ENCODE data around the gene PLEK. TPM values are rescaled to one million over a fixed set of nuclear protein-coding genes. Genes with fewer than 3 reads are reported as not detected.

The PLEK gene
- total RNA-seq, 6 experiments from 2014 or later: 0.98 to 14.8 (median 2.4) TPM

GRCh38 chr2:68385907-68386287 lies 20.8 kb downstream of the PLEK start:
- TF ChIP-seq CTCF (IDR thresholded peaks at IDR 0.05): no peak
- no peak for TF ChIP-seq POLR2A (IDR thresholded peaks at IDR 0.05)
- no peak for ATAC-seq
- DNase-seq: no peak
- Histone ChIP-seq H3K36me3 (peaks cover 0 to 5% (median 0%) of the 10 kb centered on the region in 4 donors), H3K27me3 (no peaks in the 10 kb centered on the region), H3K9me3 (no peaks in the 10 kb centered on the region), H3K4me1 (no peaks in the 10 kb centered on the region), H3K4me3 (no peak overlapping the region), H3K27ac (no peak overlapping the region)
- 76% methylated on average over 1 of the region's 1 CpG for WGBS (ENCODE audit: insufficient coverage, low coverage, low lambda C conversion rate, missing lambda C conversion rate)
- intact Hi-C loops (cut with DNase I): no loop called here

- DNase-seq: no peak
- Histone ChIP-seq H3K4me3 (no peak overlapping the region), H3K27ac (no peak overlapping the region), H3K9me3 (no peaks in the 10 kb centered on the region), H3K4me1 (no peaks in the 10 kb centered on the region), H3K36me3 (peaks cover 0 to 5% (median 0%) of the 10 kb centered on the region in 4 donors), H3K27me3 (no peaks in the 10 kb centered on the region)
- TF ChIP-seq POLR2A (IDR thresholded peaks at IDR 0.05) (no peak), CTCF (IDR thresholded peaks at IDR 0.05) (no peak)
- intact Hi-C loops (cut with DNase I): no loop called here
- 58% methylated on average over 5 of the region's 5 CpGs for WGBS (ENCODE audit: insufficient coverage, low coverage, low lambda C conversion rate, missing lambda C conversion rate)
- no peak for ATAC-seq
Measured at GRCh38 chr2:68386365-68386764, 21.3 kb downstream of the PLEK start.

GRCh38 chr2:68387408-68388350 lies 22.6 kb downstream of the PLEK start:
- no peak for TF ChIP-seq POLR2A (IDR thresholded peaks at IDR 0.05)
- no peak for TF ChIP-seq CTCF (IDR thresholded peaks at IDR 0.05)
- H3K36me3 ChIP-seq: peaks cover 0 to 4% (median 0%) of the 10 kb centered on the region in 4 donors
- DNase-seq (no peak), ATAC-seq (peak in 2 of 4 donors; percentile 20 to 26)
- no peaks in the 10 kb centered on the region for H3K27me3 ChIP-seq
- no peak overlapping the region for H3K27ac ChIP-seq
- WGBS (ENCODE audit: insufficient coverage, low coverage, low lambda C conversion rate, missing lambda C conversion rate): 38% methylated on average over 5 of the region's 5 CpGs
- intact Hi-C loops (cut with DNase I): no loop called here
- H3K9me3 ChIP-seq: no peaks in the 10 kb centered on the region
- H3K4me1 ChIP-seq: no peaks in the 10 kb centered on the region
- no peak overlapping the region for H3K4me3 ChIP-seq

GRCh38 chr2:68388358-68388757 lies 23.3 kb downstream of the PLEK start:
- H3K4me1 ChIP-seq: no peaks in the 10 kb centered on the region
- H3K27ac ChIP-seq: no peak overlapping the region
- no peaks in the 10 kb centered on the region for H3K27me3 ChIP-seq
- TF ChIP-seq CTCF (IDR thresholded peaks at IDR 0.05) (no peak), POLR2A (IDR thresholded peaks at IDR 0.05) (no peak)
- ATAC-seq: no peak
- H3K4me3 ChIP-seq: no peak overlapping the region
- H3K9me3 ChIP-seq: no peaks in the 10 kb centered on the region
- H3K36me3 ChIP-seq: no peaks in the 10 kb centered on the region
- intact Hi-C loops (cut with DNase I): no loop called here
- no peak for DNase-seq

Data from right lobe of liver (tissue), 6 donors.